HG02885 (cell line): Measurements from ENCODE around the gene RIOK2.

ENCODE experiments used
- ATAC-seq: cut with Tn5 transposase; IDR thresholded peaks from one replicate; pipeline ENCODE4 v1.9.1; 2021; ENCODE audit warnings: mild to moderate bottlenecking; ENCODE audit not compliant: unreplicated experiment, poor library complexity

RIOK2 gene

DNA sequence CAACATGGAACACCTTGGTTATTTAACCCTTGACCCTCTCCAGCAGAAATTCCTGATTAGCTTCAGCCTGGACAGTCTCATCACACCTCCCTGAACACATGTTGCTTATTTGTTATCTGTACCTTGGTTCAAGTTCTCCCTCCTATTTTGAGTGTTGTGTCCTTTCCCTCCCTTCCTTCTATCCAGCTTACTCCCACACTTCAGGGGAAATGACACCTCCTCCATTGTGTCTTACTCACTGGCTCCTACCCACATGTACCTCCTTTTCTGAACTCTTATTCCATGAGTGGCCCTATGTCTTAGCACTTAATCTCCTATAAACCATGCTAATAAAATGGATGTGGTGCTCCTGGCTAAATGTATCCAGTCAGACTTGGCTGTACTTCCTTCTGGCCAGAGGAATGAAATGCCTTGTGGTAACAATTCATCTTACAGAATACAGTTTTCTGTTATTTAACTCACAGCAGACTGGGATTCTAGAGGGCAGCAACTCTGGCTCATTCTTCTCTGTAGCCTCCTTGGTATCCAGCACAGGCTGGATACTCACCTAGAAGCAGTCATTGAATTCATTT is 51.8 kb downstream of the RIOK2 start:
- no peak for ATAC-seq

DNA sequence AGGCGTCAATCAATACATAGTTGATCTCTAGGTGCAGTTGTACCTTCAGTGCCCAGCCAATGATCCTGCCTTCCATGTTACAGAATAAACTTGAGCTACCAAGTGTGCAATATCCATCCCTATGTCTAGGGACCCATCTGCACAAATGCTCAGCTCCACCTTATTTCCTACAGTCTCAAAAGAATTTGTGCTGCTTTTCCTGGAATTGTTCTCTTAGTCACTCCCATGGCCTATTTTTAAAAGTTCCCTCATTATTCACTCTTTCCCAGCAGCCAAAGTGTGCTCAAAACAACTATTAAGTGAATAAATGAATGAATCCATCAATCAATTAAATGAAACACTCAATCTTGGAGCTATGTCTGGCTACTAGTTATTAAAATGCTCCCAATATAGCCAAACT is 55.3 kb downstream of the RIOK2 start:
- ATAC-seq: no peak

DNA sequence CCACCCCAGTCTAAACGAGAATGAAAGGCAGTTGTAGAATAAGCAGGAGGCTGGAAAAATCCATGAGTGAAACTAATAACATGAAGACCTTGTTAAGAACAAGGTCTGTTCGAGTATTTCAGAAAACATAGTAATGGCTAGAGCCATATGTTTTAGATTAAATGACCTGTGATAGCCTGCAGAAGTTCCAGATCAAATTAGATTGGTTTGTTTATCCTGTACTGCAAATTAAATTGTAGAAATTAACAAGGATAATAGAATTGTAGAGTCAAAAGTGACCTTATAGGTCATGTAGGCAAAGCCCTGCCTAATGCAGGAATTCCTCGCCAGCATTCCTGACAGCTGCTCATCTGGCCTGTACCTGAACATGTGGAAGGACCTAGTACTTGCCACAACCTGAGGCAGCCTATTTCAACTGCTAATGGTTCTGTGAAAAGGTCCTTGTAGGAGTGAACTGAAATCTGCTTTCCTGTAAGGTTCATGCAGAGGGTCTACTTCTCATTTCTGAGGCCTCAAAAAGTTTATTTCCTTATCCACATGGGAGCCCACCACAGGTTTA is 57.8 kb downstream of the RIOK2 start:
- ATAC-seq: no peak

DNA sequence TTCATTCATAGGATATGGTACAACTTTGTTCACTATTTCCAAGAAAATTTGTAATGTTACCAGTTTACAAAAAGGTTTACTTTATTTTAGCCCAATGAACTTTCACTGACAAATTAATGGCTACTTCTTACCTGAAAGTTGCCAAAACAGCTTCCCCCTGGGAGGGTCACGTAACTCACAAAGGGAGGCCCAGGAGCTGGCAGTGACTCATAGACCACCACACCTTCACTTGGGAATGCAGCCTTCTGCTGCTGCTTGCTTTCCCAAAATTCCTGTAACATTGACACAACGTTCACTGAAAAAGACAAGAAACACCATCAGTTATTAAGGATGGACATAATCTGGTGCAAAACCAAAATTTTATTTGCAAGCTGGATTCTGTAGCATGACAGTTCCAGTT is 58.7 kb downstream of the RIOK2 start:
- no peak for ATAC-seq

DNA sequence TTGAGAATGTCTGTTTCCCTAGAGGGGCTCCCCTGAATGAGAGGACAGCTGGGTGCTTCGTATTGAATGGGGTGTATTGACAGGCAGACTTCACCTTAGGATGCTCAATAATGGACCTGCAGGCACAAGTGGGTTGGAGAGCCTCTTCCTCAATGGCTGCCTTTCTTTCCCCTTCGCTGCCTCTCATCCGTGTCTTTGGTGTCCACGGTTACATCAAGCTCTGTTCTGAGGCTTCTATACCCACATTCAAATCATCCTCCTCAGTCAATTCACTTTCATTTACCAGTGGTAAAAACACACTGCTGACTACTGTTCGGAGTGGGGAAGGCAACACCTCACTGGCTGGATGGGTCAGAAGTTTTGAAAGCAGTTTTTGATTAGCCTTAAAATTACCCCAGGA is 61.2 kb downstream of the RIOK2 start:
- peak; percentile 59 for ATAC-seq

DNA sequence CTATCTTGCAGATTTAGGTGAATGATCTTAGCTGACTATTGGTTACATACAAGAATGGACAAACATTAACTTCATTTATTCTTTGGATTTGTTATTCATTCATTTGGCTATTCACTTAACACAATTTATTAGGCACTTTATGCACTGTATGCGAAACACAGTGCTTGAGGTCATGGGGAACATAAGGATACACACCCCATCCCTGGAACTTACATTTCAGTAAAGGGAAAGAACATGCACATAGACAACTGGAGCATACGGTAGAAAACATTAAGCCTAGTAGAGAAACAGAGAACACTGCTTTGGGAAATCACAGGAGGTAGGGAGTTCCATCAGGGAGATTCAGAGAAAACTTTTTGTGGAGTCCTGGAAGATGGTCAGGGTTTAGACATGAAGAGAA is 62.9 kb downstream of the RIOK2 start:
- ATAC-seq: no peak

DNA sequence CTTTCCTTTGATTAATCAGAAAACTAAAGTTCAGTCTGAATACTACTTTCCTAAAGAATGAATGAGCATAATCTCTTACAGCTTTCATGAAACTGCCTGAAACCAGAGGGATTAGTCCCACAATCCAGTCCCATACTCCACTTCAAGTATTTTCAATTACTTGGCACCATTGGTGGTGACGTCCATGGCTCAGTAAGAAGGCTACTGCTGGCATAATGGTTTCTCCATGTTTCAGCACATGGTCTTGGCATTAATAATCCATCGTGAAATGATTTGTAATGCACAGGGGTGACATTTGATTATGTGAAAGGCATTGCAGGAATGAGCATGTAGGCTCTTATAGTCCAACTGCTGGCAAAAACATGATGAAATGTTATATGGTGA is 64.0 kb downstream of the RIOK2 start:
- peak; percentile 15 for ATAC-seq

DNA sequence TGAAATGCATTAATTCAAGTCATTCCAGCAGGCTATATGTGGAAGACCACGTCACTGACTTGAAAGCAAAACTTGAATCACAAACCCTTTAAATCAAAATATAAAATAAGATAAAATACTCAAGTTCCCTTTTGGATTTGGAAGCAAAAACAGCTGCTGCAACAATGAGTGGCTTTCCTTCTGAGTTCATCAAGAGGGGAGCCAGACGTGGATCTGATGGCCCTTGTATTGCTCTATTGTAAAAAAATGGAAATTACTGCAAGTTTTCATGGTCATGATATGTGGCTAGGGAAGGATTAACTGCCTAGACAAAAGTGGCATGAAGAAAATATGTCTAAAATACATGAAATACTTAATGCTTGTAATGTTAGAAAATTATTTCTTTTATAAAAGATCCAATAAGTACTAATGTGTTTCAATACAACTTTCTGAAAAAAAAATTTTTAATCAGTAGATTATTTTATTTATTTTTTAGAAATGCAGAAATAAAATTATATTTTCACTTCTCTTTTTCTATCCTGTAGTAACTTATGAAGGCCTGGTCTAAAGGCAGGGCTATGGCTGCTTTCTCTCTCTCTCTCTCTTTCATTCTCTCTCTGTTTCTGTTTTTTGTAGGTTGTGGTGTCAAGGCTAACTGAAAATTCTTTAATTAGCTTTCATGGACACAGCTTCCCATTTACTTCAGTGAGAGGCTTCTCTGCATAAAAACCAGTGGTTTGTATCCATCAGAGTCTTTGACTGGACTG is 64.6 kb downstream of the RIOK2 start:
- peak; percentile 71 for ATAC-seq

DNA sequence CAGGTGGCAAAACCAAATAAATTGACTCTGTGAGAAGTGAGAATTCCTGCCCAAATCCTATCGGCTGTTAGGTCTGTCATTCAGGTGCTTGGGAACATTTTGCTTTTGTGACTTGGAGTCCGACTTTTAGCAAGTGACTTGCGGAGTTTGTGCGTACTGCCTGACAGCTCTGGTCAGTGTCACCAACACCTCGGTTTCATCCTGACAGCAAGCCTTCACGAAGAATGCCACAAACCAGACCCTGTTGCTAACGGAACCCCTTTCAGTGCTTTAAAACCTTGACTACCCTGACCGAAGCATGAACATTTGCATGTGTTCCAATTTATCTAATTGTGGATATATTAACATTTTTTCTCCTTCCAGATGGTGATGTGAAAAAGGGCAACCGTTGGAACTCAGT is 67.1 kb downstream of the RIOK2 start:
- ATAC-seq: no peak

DNA sequence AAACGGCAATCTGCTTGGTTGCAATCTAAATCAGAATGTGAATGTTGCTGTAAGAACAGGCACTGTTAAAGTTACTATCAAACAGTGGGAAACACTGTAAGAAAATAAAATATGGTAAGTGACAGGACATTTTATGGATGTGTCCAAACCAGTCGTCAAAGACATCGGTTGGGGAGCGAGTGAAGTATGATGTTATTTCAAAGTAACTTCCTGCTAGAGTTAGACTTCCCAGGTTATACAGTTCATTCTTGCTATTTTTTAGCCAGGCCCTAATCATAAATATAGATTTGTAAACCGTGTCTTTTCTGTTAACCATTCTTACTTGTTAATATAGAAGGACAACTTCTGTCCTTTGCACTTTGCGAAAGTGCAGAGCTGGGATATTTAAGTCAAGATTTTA is 70.8 kb downstream of the RIOK2 start:
- no peak for ATAC-seq

DNA sequence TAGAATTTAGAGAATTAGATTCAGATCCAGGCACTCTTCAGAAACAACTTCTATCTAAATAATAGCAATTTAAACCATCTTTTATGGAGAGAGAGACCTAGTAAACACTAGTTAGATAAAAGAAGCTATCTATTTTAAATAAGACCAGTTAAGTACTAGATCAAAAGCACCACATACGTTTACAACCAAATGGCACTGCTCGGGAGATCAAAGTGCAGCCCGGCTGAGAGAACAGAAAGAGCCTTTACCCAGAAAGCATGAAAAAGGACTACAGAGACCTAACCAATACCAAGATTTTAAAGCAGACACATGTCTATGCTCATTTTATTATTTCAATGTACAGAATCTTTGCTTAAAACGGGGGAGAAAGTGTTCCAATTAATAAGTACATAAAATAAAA is 71.4 kb downstream of the RIOK2 start:
- ATAC-seq: no peak

DNA sequence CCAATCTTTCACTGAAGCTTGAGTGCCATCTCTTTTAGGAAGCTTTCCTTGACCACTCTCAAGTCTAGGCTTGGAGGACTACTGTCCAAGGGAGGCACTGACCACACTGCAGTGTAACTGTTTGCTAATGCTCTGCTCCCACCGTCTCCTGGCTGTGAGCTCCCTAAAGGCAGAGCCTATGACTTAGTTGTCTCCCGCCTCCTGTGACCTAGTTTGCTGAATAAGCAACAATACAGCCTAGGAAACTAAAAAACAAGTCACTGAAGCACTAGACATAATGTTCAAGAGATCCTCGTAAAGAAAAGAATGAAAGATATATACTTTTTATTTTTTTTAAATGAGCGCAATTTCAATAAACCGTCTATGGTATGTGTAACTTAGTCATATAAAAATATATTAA is 72.0 kb downstream of the RIOK2 start:
- ATAC-seq: no peak
